Epidermal melanocyte (primary cell): ENCODE results near the gene TMEM200C.
"Not testable (repeated sequence)": the region's sequence is repeated elsewhere in the genome, so short reads cannot be mapped to it uniquely, and the experiment has no call there.

Experiments used
- DNase-seq: peaks from one replicate; pipeline ENCODE4 v3.0.0; 2011; ENCODE audit warnings: low spot score; ENCODE audit not compliant: insufficient read length

Gene TMEM200C

DNA sequence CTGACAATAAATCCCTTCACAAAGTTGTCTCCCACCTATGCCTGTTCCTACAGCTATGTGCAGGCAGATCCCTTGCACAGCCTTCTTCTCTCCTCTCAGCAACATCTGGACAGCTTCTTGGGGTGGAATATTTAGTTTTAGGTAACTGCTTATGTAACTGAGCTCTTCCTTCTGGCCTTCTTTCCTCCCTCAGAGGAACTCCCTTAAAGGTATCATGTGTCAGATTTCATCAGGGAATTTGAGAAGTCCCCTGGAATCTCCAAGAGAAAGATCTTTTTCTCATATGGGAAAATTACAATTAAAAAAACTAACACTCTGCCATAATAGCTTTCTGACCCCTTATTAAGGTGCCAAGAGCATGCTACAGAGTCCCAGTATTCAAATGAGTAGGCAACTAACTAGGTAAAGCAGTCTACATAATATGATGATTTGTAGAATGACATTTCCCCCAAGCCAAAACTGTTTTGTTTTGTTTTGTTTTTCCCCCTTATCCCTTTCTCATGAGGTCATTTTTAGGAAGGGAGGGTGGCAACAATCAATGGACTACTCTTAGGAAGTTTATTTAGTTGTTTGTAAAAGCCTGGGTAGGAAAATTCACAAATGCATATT is 2.4 kb downstream of the TMEM200C start:
- DNase-seq = no peak

DNA sequence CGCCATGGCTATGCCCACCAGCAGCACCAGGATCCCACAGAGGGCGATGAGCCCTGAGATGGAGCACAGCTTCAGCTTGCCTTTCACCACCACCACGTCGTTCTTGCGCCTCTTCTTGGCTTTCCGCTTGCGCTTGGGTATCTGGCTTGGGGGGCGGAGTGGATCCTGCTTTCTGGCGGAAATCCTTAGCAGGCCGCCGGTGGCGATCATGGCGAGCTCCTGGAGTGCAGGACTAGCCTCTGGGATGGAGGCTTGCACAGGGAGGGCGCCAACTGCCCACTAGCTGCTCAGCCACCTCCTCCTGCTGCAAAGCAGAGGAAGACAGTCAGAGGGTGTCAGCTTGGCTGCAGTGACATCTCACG is 3.5 kb downstream of the TMEM200C start:
- DNase-seq = no peak

DNA sequence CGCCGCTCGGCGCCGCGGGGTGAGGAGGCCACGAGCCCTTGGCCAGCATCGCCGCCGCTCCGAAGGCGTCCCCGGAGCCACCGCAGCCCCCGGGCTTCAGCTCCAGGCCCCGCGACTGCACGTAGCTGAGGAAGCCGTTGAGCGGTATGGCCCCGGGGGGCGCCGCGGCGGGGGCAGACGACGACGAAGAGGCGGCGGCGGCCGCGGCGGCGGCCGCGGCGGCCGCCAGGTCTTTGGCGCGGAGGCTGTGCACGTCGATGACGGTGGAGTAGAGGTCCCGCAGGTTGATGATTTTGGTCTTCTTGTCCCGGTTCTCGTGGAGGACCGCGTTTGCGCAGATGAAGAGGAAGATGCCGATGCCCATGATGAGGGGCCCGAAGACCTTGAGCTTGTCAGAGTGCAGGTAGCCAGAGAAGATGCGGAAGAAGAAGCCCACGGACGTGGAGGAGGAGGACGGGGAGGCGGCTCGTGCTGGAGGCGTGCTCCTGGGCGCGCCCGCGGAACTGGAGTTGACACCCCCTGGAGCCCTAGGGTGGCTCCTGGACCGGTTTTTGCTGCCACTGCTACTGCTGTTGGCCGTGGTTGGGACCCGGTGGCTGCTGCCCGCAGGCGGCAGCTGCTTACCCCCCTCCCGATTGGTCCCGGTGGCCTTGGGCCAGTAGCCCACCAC is 4.0 kb downstream of the TMEM200C start:
- DNase-seq = no peak

DNA sequence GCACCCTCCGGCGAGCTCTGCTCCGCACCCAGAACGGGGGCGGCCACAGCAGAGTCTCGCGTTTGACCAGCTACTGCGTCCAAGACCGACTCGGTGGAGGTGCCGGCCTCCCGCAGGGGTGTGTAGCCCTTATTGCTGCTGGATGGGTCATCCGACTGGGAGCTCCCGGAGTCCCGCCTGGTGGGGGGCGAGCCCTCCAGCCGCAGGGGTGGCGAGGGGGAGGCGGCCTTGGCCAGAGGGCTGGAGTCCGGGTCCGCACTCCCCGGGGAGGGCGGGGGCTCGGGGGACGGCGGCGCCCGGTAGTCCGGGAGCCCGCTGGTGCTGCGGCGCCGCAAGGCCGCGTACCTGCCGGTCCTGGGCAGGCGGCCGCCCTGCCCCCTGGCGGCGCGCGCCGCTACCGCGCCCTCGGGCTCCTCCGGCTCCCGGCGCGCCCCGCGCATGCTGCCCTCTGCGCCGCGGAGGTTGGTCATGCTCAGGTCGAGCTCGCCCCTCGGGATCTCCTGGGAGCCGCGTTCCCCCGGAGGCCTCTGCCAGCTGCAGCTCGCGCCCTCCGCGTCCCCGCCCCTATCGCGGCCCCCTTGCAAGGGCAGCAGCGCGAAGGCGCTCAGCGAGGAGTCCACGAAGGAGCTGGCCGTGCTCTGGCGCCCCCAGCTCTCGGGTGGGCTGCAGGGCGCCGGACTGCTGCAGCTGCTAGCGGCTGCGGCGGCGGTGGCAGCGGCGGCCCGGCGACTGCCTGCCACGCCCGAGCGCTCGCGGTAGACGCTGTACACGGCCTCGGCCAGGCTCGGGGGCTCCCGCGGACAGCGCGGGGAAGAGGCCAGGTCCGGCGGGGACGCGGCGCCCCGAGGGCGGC is 4.8 kb downstream of the TMEM200C start:
- no peak for DNase-seq

DNA sequence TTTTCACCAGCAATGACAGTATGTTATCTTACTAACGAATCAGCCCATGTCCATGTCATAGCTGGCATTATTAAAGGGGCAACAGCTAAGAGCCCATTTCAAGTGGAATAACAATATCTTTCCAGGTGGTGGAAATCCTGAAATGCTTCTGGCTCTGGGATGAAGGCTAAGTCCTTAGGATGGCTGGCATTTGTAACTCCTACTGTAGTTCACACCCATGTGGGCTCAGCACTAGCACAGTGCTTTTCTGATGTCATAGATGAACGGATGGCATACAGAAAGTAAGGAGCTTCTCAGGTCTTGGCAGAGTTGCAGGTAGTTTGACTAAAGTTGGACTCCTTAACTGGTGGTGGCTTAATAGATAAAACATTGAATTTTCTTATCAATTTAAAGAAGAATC is 10.0 kb downstream of the TMEM200C start:
- no peak for DNase-seq

DNA sequence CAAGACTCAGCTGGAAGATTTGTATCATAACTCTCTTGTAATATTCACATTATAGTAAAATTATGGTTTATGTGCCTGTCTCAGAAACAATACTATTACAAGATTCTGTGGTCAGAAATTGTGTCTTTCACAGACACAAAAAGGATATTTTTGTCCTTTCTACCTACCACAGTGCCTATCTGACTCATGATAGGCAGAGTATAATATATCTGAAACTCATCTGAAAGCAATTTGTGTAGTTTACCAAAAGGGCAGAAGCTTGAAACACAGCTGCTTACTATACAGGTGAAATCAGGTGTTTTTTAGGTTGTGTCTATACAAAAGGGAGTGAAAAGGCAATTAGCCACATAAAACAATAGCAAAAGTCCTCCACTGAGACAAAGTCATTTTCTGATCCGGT is 10.9 kb downstream of the TMEM200C start:
- DNase-seq = no peak

DNA sequence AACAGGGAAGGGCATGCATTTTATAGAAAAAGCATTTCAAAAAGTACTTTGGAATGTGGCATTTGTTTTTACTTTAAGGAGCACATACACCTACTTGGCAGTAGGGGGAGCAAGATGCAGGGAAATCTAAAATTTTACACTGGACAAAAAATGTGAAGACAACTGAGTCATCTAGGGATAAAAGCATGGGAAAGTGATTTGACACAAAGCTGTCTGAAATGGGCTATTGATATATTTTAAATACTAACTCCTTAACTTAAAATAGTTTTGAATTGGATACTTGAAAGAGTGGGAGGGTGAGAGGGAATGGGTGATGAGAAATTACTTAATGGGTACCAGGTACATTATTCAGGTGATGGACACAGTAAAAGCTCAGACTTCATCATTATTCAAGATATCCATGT is 15.8 kb downstream of the TMEM200C start:
- no peak for DNase-seq

DNA sequence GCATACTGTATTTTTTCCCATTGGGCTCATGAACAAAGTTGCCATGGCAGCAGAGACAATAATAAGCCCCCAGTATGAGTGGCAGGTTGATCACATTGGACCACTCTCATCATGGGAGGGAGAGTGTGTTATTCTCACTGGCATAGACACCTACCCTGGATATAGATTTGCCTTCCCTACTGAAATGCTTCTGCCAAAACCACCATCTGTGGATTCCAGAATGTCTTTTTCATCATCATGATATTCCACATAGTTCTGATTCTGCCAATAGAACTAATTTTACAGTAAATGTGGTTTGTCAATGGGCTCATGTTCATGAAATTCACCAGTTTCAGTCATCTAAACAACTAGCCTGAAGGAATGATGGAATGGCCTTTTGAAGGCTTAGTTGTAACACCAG is 18.4 kb downstream of the TMEM200C start:
- no peak for DNase-seq

DNA sequence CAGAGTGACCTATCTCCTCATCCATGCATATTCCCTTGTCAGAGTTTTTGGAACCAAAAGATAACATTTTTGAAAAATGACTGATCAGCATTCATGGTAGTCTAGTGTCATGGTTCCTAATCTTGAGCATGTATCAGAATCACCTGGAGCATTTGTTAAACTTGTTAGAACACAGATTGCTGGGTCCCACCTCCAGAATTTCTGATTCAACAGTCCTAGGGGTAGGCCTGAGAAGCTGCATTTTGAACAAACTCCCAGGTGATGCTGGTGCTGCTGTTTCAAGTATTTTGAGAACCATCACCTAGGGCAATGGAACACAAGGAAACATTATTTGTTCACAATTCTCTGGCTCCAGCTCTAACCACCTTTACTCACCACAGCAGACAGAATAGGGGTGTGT is 21.0 kb downstream of the TMEM200C start:
- no peak for DNase-seq

DNA sequence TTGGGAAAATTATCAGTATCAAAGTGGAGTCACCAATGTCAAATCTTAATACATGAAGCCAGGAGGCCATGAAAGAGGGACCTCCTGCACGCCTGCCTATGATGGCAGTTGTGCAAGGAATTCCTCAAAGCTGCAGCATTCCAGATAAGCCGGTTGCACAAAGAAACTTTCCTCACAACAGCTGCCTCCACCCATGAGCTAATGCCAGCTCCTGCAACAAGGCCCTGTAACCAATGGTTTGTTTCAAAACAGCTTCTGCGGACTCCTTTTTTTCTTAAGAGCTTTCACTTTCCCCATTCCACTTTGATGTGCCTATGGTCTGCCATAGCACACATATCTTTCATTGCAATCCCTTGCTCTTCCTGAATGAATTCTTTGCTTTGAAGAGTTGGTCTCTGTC is 22.4 kb downstream of the TMEM200C start:
- DNase-seq = no peak

DNA sequence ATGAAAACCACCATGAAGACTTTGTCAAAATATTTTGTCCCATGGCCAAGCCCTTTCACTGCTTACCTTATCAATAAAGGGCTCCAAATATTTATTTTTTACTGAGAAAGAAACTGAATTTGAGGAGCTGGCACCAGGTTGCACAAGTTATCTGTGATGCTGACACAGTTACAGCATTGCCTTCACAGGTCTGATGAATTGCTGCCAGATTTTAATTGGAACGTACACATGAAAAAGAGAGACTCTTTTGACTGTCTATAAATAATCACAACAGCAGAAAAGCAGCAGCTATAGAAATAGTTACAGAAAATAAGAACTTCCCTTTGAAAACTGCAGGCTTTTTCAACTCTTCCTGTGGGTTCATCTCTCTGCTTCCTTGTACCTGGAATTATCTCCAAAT is 23.9 kb downstream of the TMEM200C start:
- DNase-seq = no peak

DNA sequence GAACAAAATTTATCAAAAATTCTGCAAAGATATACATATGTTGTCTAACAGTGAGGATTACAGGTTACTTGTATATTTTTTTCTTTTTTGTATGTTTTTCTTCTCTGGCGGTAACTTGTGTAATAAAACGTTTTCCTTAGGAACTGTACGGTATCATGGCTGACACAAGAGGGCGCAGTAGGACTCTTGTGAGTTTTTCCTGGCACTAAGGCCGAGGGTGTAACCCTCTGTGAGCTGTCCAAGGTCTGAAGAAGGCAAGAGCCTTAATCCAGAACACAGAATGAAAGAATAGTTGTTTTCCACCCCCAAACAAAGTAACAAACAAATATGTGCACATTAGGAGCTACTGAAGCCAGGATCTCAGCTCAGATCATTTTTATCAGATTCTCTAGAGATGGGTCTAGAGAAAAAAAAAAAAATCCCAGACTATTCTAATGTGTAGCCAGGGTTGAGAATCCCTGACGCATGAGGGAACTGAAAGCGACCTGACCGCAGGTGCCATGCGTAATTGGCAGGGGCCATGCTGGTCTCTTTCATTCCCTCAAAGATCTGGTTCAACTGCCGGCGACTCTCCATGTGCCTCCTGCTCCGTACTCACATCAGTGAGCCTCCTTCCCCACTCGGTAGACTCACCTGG is 27.0 kb downstream of the TMEM200C start:
- no peak for DNase-seq

DNA sequence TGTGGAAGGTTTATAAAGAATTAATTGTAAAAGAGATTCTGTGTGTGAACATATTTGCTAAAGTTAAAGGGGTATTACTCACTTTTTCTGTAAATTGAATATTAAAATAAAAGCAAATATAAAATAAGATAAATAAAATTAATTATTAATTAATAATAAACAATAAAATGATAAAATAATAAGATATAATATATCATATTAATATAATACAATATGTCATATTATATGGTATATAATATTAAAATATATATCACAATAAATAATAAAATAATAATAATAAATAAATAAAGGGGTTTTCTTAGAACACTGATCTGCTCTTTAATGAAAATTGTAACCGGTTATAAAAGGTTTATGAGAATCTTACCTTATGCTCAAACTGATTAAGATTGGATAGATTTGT is 29.8 kb downstream of the TMEM200C start:
- no peak for DNase-seq

DNA sequence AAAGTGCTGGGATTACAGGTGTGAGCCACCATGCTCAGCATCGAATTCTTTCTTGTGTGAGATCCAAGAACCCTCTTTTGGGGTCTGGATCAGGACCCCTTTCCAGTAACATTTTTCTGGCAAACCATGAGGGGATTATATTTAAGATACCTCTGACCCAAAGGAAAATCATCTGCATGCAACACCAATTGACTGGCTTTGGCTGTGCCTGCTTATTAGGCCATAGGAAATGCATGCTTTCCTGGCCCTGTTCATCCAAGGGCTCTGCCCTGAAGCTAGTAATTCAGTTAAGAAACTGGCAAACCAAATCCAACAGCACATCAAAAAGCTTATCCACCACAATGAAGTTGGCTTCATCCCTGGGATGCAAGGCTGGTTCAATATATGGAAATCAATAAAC is 33.2 kb downstream of the TMEM200C start:
- not testable (repeated sequence) for DNase-seq

DNA sequence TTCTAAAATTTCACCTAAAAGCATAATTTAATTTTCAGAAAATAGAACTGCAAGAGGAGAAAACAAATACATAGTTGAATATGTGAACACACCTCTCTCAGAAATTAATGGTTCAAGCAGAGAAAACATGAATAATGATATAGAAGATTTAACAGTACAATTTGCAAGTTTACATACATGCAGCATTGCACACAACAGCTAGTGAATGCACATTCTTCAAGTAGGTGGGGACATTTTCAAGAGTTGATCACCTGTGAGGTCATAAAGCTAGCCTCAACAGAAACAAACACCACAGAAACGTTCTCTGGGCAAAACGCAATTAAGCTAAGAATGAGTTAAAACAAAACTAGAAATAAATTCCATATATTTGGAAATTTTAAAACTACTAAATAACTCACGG is 38.1 kb downstream of the TMEM200C start:
- DNase-seq = no peak

DNA sequence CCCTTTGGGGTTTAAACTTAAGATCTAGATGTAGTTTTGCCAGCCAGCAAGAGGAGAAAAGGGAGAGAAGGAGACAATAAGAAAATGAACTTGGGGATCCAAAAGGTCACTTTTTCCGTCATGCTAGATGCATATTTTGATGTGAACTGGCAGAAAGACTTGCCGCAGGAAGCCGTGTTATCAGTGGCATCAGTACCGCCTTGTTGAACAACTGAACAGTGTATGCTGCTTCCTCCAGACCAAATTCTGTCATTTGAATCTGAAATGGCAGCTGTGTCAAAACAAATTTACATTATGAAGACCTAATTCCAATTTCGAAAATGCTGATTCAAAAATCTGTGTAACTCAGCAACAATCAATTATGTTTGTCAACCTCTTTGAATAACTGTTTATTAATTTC is 42.1 kb downstream of the TMEM200C start:
- DNase-seq = no peak

DNA sequence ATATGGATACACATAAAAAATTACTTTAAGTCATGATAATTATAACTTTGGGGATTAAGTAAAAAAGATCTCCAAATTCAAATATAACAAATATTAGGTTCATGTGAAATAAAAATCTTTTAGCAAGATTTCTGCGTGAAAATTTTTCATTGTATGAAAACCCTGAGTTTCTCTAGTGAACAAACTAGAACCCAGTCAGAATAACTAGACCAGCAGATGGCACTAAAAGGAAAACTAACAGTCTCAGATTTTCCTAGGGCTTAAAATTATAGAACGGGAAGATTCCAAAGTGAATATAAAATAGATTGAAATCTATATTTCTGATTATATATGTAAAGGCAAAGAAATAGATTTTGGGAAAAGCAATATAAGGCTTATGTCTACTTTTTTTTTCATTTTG is 43.3 kb downstream of the TMEM200C start:
- no peak for DNase-seq

DNA sequence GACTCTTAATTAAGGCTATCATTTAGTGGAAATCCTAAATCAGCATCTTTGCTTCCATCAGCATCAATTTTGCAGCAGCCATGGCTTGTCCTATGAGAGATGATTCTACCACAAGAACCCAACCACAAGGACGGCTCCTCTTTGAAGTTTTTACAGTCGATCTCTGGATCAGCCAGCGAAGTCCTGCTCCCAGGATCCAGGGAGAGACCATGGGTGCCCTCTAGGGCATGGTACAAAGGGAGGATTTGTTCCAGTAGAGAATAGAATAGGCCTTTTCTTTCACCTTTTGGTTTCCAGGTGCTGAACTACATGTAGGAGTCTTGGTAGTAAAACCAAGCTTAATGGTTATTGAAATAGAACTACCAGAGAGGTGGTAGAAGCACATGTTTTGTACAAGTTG is 52.7 kb downstream of the TMEM200C start:
- no peak for DNase-seq

DNA sequence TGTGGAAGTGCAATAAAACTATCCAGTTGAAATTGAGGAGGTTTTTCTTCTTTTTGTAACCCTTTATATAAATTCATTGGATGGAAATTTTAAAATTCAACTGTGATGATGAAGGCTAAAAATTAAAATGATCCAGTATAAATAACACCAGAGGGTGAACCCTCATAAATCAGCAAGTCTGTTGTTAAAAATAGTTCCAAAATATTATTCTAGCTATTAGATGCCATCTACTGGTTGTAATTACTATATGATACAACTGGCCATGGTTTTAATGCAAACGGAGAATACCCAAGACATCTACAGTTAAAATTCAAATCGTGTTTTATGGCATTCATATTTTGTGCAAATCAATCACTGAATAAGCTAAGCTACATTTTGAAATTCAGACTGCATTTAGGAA is 53.8 kb downstream of the TMEM200C start:
- no peak for DNase-seq

DNA sequence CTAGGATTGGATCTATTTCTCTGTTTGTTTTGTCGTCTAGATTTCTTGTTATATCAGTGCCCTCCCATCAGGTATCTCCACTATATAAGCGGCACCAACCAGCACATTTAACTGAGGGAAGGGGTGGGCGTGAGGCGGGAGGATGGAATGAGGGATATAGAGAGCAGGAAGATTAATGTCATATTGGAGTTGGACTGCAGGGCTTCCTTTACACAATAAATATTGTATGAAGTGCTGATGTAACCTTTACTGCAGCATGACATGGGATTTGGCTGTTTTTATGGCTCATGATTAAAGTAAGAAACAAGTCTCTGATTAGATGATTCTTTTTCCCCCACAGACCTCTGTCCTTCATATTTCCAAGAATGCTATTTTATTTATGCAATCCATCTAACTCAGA is 54.8 kb downstream of the TMEM200C start:
- DNase-seq = no peak

DNA sequence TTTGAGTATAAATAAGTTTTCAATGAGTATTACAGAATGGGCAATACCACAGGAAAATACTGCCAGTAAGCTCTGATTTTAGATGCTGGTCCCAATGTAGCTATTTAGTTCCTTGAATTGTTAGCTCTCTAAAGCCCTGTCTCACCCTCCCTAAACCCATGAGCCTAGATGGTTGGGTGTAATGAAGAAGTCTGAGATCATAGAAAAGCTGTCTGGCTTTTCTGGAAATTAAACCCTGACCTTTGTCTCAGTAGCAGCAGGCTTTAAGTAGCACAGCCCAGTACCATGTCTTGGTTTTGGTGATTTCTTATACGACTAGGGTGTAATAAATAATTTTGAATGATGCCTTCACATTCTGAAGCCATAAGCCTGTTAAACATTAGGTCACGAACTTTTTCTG is 55.3 kb downstream of the TMEM200C start:
- DNase-seq = no peak

DNA sequence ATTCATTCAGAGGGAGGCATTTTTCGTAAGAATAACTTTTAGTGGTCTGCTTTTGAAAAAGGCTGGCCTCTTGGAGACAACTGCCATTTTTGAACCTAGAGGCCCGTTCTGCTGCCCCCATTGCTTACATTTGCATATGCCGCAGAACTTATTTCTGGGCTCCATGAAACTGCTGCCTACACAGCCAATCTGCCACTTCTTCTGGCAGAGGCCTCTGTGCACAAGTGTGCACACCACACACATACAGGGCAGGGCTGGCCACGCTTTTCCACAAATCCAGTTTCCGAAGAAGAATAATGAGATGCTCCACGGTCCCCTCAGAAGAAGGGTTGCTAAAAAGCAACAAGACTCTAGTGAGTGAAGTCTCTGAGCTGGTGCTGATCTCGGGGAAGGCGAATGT is 56.2 kb downstream of the TMEM200C start:
- DNase-seq = no peak
